GM06990 (cell line): Measurements from ENCODE around the gene MAML3.

ENCODE experiments used
- DNase-seq: peaks from one replicate; pipeline ENCODE4 v3.0.0-alpha.2; 2011; ENCODE audit not compliant: insufficient read length; ENCODE audit errors: extremely low read depth
- H3K27me3 ChIP-seq: replicated peaks from 2 replicates; pipeline ENCODE4 v1.6.0; 2011; ENCODE audit warnings: low read length; ENCODE audit not compliant: control insufficient read depth, insufficient read depth
- H3K36me3 ChIP-seq: 2 replicates; pipeline ENCODE4 v1.5.1; 2011; ENCODE audit warnings: low read length; ENCODE audit not compliant: control insufficient read depth, insufficient read depth
- H3K4me3 ChIP-seq: replicated peaks from 2 replicates; pipeline ENCODE4 v1.5.1; 2011; ENCODE audit warnings: low read depth, mild to moderate bottlenecking, control low read depth, low read length
- TF ChIP-seq, protein P1 (sequence below): IDR thresholded peaks from 2 replicates; pipeline ENCODE4 v1.5.1; 2011; ENCODE audit warnings: low read length, control low read depth, mild to moderate bottlenecking, inconsistent platforms; ENCODE audit not compliant: insufficient read depth, poor library complexity, severe bottlenecking

The MAML3 gene

DNA sequence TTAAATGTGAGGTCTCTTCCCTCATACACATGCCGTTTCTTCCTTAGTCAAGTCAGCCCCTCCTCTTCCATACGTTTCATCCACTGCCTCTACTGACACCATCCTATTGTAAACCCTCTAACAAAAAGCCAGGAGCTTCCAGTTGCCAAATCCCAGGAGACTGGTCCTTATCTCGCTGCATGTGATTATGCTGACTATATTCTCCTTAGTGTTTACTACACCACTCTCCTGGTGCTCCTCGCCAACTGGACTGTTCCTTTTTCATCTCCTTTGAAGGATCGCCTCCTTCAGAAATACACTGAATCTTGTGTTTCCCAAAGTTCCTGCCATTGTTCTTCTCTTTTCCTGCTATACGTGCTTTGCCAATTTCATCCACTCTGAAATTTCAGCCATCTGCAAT is 27.7 kb downstream of the MAML3 start:
- no peak for DNase-seq
- no peaks in the 10 kb centered on the region for H3K36me3 ChIP-seq
- no peaks in the 10 kb centered on the region for H3K27me3 ChIP-seq
- TF ChIP-seq, protein P1, sequence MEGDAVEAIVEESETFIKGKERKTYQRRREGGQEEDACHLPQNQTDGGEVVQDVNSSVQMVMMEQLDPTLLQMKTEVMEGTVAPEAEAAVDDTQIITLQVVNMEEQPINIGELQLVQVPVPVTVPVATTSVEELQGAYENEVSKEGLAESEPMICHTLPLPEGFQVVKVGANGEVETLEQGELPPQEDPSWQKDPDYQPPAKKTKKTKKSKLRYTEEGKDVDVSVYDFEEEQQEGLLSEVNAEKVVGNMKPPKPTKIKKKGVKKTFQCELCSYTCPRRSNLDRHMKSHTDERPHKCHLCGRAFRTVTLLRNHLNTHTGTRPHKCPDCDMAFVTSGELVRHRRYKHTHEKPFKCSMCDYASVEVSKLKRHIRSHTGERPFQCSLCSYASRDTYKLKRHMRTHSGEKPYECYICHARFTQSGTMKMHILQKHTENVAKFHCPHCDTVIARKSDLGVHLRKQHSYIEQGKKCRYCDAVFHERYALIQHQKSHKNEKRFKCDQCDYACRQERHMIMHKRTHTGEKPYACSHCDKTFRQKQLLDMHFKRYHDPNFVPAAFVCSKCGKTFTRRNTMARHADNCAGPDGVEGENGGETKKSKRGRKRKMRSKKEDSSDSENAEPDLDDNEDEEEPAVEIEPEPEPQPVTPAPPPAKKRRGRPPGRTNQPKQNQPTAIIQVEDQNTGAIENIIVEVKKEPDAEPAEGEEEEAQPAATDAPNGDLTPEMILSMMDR: no peak
- no peak overlapping the region for H3K4me3 ChIP-seq

- Histone ChIP-seq H3K36me3 (no peaks in the 10 kb centered on the region), H3K27me3 (no peaks in the 10 kb centered on the region), H3K4me3 (no peak overlapping the region)
- TF ChIP-seq, protein P1: no peak
- DNase-seq: no peak
Measured at GRCh38 chr4:140125374-140125773, 28.6 kb downstream of the MAML3 start.

GRCh38 chr4:140123666-140124377 is 30.2 kb downstream of the MAML3 start:
- no peaks in the 10 kb centered on the region for H3K36me3 ChIP-seq
- H3K4me3 ChIP-seq: no peak overlapping the region
- no peaks in the 10 kb centered on the region for H3K27me3 ChIP-seq
- DNase-seq: no peak
- TF ChIP-seq, protein P1: no peak

- H3K27me3 ChIP-seq: no peaks in the 10 kb centered on the region
- H3K4me3 ChIP-seq: no peak overlapping the region
- DNase-seq: no peak
- TF ChIP-seq, protein P1: no peak
- H3K36me3 ChIP-seq: no peaks in the 10 kb centered on the region
Measured at GRCh38 chr4:140122891-140123290, 31.1 kb downstream of the MAML3 start.

- Histone ChIP-seq H3K36me3 (no peaks in the 10 kb centered on the region), H3K27me3 (no peaks in the 10 kb centered on the region), H3K4me3 (no peak overlapping the region)
- TF ChIP-seq, protein P1: no peak
- DNase-seq: no peak
Measured at GRCh38 chr4:140121646-140122045, 32.3 kb downstream of the MAML3 start.
